Stimulated activated CD8-positive, alpha-beta memory T cell treated with anti-CD3 and anti-CD28 coated beads, Interleukin-7, amount 100 ng/mL, for 48 hours (primary cell): ENCODE measurements around the gene RABGGTB.
"Not testable (repeated sequence)": the region's sequence is repeated elsewhere in the genome, so short reads cannot be mapped to it uniquely, and the experiment has no call there.

Experiments used
- DNase-seq, 2 donors: peaks; one replicate each; pipeline ENCODE4 v3.0.0-alpha.2; 2020; ENCODE audit warnings: low read depth in 1 of 2; ENCODE audit errors: extremely low read depth in 1 of 2

Gene RABGGTB

DNA sequence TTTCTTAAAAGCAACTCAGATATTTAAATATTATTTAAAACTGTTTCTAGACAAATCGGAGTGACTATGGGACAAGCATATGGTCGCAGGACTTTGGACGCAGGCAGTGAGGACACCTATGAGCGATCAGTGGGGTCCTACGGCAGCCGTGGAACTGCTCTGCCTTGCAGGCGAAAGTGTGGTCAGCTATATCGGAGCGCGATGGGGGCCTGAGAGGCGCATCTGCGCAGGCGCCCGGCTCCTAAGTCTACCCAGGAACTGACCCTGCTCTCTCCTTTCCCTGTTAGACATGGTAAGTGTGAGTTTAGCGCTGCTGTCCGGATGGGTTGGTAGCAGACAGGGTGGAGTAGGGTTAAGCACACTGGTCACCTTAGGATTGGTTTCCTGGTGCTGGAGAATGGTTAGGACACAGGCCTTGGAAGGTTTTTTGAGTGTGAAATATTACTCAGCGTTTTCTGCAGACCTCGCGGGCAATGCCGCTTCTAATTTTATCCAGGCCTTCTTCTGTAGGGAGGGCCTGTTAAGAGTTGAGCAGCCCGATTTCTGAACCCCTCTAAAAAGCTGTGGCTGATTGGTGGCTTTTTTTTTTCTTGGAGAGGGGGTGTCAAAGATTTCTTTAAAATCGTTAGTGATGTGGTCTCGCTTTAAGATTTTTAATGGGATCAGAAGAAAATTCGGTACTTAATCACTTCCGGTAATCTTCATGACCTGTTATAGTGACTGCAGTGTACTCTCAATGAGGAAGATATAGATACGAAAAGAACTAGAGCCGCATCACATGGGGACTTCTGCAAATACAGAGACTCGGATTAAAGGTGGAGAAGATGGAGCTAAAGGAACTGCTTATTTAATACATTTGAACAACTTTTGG, at the start of gene RABGGTB:
TSS of gene RABGGTB (plus strand) at position 274 of the 871 bp plus-strand sequence. CDS start at position 290, 16 bp downstream.
- peak; percentile 79 to 90 for DNase-seq

GRCh38 chr1:75742047-75742625, 43.9 kb upstream of the RABGGTB start:
- no peak for DNase-seq

- no peak for DNase-seq
These were observed 40.8 kb upstream of the RABGGTB start for GRCh38 chr1:75745276-75745675.

DNA sequence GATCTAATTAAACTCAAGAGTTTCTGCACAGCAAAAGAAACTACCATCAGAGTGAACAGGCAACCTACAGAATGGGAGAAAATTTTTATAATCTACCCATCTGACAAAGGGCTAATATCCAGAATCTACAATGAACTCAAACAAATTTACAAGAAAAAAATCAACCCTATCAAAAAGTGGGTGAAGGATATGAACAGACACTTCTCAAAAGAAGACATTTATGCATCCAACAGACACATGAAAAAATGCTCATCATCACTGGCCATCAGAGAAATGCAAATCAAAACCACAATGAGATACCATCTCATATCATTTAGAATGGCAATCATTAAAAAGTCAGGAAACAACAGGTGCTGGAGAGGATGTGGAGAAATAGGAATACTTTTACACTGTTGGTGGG, 28.8 kb upstream of the RABGGTB start:
- not testable (repeated sequence) for DNase-seq

DNA sequence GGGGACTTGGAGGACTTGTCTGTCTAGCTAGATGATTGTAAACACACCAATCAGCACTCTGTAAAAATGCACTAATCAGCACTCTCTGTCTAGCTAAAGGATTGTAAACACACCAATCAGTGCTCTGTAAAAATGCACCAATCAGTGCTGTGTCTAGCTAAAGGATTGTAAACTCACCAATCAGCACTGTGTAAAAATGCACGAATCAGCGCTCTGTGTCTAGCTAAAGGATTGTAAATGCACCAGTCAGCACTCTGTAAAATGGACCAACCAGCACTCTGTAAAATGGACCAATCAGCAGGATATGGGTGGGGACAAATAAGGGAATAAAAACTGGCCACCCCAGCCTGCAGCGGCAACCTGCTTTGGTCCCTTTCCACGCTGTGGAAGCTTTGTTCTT, 27.5 kb upstream of the RABGGTB start:
- DNase-seq, result not testable (repeated sequence)

GRCh38 chr1:75764057-75764655, 21.9 kb upstream of the RABGGTB start:
- no peak for DNase-seq

DNA sequence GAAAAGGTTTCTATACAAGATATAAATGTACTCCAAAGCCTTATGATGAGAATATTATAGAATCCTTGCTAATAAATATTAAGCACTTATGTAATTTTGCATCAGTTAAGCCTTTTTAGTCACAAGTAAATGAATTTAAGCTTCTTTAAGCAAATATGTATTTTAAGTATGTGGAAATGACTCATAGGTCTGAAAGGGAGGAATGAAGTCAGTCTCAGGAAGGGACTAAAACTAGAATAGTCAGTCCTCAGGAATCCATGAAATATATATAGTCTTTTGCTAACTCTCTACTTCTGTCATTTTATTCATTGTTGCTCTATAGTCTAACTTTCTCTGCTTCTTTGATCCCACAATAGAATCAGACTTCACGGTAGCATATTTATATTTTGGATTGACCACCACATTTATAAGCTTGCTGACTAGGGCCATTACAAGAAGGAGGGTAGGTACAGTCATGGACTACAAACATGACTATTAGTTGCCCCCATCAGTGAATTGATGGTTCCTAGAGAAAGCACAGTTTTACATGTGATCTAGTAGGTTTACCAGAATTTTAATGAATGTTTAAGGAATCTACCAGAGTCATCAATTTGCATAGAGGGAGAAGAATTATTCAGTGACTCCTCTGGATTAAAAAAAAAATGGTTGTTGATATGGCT, 20.2 kb upstream of the RABGGTB start:
- no peak for DNase-seq

DNA sequence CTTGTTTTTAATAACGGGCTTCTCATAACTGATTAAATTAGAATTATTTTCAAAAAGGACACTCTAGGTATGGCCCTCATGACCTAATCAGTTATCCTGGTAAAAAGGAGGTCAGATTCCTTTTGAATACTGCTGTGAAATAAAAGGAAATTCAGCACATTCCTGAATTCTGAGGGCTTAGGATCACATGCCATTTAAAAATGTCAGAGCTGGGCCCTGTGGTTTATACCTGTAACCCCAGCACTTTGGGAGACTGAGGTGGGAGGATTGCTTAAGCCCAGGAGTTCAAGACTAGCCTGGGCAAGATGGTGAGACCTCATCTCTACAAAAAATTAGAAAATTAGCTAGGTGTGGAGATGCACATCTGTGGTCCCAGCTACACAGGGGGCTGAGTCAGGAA, 18.0 kb upstream of the RABGGTB start:
- no peak for DNase-seq

GRCh38 chr1:75770761-75771160, 15.3 kb upstream of the RABGGTB start:
- DNase-seq, result no peak

GRCh38 chr1:75771978-75772377, 14.1 kb upstream of the RABGGTB start:
- DNase-seq, result no peak

GRCh38 chr1:75777812-75778211, 8.2 kb upstream of the RABGGTB start:
- not testable (repeated sequence) for DNase-seq

DNA sequence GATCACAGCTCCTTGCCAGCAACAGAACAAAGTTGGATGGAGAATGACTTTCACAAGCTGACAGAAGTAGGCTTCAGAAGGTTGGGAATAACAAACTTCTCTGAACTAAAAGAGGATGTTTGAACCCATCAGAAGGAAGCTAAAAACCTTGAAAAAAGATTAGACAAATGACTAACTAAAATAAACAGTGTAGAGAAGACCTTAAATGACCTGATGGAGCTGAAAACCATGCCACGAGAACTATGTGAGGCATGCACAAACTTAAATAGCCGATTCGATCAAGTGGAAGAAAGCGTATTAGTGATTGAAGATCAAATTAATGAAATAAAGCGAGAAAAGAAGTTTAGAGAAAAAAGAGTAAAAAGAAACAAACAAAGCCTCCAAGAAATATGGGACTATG, 7.4 kb upstream of the RABGGTB start:
- DNase-seq, result not testable (repeated sequence)

DNA sequence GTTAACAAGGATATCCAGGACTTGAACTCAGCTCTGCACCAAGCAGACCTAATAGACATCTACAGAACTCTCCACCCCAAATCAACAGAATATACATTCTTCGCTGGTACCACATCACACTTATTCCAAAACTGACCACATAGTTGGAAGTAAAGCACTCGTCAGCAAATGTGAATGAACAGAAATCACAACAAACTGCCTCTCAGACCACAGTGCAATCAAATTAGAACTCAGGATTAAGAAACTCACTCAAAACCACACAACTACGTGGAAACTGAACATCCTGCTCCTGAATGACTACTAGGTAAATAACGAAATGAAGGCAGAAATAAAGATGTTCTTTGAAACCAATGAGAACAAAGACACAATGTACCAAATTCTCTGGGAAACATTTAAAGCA, 5.9 kb upstream of the RABGGTB start:
- DNase-seq, result not testable (repeated sequence)

DNA sequence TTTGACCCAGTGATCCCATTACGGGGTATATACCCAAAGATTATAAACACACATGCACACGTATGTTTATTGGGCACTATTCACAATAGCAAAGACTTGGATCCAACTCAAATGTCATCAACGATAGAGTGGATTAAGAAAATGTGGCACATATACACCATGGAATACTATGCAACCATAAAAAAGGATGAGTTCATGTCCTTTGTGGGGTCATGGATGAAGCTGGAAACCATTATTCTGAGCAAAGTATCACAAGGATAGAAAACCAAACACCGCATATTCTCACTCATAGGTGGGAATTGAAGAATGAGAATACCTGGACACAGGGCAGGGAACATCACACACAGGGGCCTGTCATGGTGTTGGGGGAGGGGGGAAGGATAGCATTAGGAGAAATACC, 2.1 kb upstream of the RABGGTB start:
- DNase-seq, result not testable (repeated sequence)

- DNase-seq, result no peak
These were observed 605 bp upstream of the RABGGTB start for GRCh38 chr1:75785320-75785982.

DNA sequence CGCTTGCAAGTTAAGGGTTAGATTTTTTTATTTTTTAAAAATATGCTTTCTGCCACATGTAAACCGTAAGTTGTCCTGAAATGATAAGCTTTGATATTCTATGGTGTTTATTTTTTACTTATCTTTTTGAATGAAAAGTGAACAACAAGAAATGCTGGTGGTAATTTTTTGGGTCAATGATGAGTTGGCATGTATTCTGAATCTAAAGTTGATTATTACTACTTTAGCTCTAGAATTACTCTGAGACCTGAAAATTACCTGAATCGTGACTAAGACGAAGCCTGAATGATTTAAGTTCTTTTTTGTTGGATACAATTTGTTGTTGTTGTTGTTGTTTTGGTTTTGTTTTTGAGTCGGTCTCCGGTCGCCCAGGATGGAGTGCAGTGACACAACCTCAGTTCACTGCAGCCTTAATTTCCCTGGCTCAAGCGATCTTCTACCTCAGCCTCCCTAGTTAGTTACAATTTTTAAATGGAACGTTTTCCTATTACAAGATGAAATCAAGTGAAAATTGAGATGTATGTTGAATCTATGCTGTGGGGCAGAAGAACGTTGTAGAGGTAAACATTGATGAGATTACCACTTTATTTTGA, 941 bp downstream of the RABGGTB start:
- no peak for DNase-seq

GRCh38 chr1:75787524-75787923, 1.5 kb downstream of the RABGGTB start:
- DNase-seq, result no peak

GRCh38 chr1:75789988-75790387, 3.9 kb downstream of the RABGGTB start:
- no peak for DNase-seq

DNA sequence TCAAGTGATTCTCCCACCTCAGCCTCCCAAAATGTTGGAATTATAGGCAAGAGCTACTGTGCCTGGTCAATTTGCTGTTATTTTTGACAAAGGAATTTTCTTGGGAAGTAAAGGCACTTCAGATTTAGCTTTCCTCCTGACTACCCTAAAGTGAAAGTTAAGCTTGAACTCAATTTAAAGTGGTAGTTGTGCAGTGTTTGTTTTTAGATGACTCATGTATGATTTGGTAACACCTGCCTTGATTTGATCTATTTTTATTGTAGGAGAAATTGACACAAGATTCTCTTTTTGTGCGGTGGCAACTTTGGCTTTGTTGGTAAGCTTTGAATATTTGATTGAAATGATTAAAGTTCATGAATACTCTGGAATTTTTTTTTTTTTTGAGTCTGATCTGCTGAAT, 5.0 kb downstream of the RABGGTB start:
- no peak for DNase-seq

GRCh38 chr1:75792091-75792490, 6.0 kb downstream of the RABGGTB start:
- DNase-seq, result no peak
